IMR-90 (cell line): ENCODE results near the gene GPR37. TPM values are rescaled to one million over a fixed set of nuclear protein-coding genes. Genes with fewer than 3 reads are reported as not detected.

Experiments
- ATAC-seq: fragments of 200-7000 bp; cut with Tn5 transposase; 2 replicates; pipeline ENCODE4 v1.9.1; 2020; ENCODE audit warnings: low read depth, mild to moderate bottlenecking, moderate library complexity
- BruUV-seq: library from RNA; stranded (reverse); fragments of 400-500 nt; replicated peaks from 2 replicates; lab custom pipeline; 2021; lab: Mats Ljungman, UMichigan
- CTCF ChIA-PET: fragments of 300-600 bp; formaldehyde crosslinking; extraction: SDS; loops from one replicate; lab custom pipeline; 2021; ENCODE audit warnings: antibody characterized with exemption; lab: Yijun Ruan, JAX
- POLR2A ChIA-PET: fragments of 300-600 bp; sonication (Branson Sonifier 250); formaldehyde crosslinking; loops from one replicate; lab custom pipeline; 2022; ENCODE audit warnings: antibody characterized with exemption; ENCODE audit not compliant: unreplicated experiment; lab: Charles Lee
- DNase-seq: peaks from one replicate; pipeline ENCODE4 v3.0.0; 2013
- H2AFZ ChIP-seq: replicated peaks from 2 replicates; pipeline ENCODE3; 2013; ENCODE audit warnings: low read length, mild to moderate bottlenecking; ENCODE audit not compliant: poor library complexity
- H2AK5ac ChIP-seq: 2 replicates; pipeline ENCODE4 v1.6.1; 2013; ENCODE audit warnings: low read depth, low read length, inconsistent platforms
- H2AK9ac ChIP-seq: replicated peaks from 2 replicates; pipeline ENCODE3; 2013; ENCODE audit warnings: mild to moderate bottlenecking, low read depth, low read length, moderate library complexity; ENCODE audit not compliant: poor library complexity
- H2BK120ac ChIP-seq: 2 replicates; pipeline ENCODE4 v1.6.1; 2013; ENCODE audit warnings: low read depth, low read length, inconsistent platforms
- H2BK15ac ChIP-seq: 3 replicates; pipeline ENCODE4 v1.6.1; 2013; ENCODE audit warnings: low read depth, low read length, inconsistent platforms
- H2BK20ac ChIP-seq: 2 replicates; pipeline ENCODE4 v1.6.1; 2013; ENCODE audit warnings: low read depth, mild to moderate bottlenecking, inconsistent platforms, low read length, moderate library complexity
- H2BK5ac ChIP-seq: 2 replicates; pipeline ENCODE4 v1.6.1; 2013; ENCODE audit warnings: mild to moderate bottlenecking, low read depth, low read length, inconsistent platforms; ENCODE audit not compliant: poor library complexity, severe bottlenecking
- H3K14ac ChIP-seq: replicated peaks from 2 replicates; pipeline ENCODE4 v1.6.1; 2013; ENCODE audit warnings: low read depth, low read length, inconsistent platforms
- H3K18ac ChIP-seq: 2 replicates; pipeline ENCODE4 v1.6.1; 2013; ENCODE audit warnings: low read depth, low read length, control low read depth
- H3K23ac ChIP-seq: 2 replicates; pipeline ENCODE4 v1.6.1; 2013; ENCODE audit warnings: low read depth, low read length, inconsistent platforms
- H3K27ac ChIP-seq: 2 replicates; pipeline ENCODE4 v1.5.1; 2013; ENCODE audit warnings: mild to moderate bottlenecking, control low read depth, low read length; ENCODE audit not compliant: insufficient read depth
- H3K27me3 ChIP-seq: 2 replicates; pipeline ENCODE4 v1.6.1; 2013; ENCODE audit warnings: low read length; ENCODE audit not compliant: control insufficient read depth, insufficient read depth
- H3K36me3 ChIP-seq: 2 replicates; pipeline ENCODE4 v1.6.1; 2013; ENCODE audit warnings: low read length, mixed read lengths; ENCODE audit not compliant: control insufficient read depth, insufficient read depth
- H3K4ac ChIP-seq: 2 replicates; pipeline ENCODE4 v1.6.1; 2013; ENCODE audit warnings: low read depth, low read length, inconsistent platforms
- H3K4me1 ChIP-seq: 2 replicates; pipeline ENCODE4 v1.6.1; 2013; ENCODE audit warnings: low read length, mixed read lengths; ENCODE audit not compliant: control insufficient read depth, insufficient read depth
- H3K4me2 ChIP-seq: 2 replicates; pipeline ENCODE4 v1.6.1; 2013; ENCODE audit warnings: low read depth, mild to moderate bottlenecking, control low read depth, low read length, moderate library complexity
- H3K4me3 ChIP-seq: 2 replicates; pipeline ENCODE4 v1.5.1; 2013; ENCODE audit warnings: low read depth, mild to moderate bottlenecking, control low read depth, low read length, moderate library complexity; ENCODE audit not compliant: insufficient read depth
- H3K56ac ChIP-seq: 2 replicates; pipeline ENCODE4 v1.6.1; 2013; ENCODE audit warnings: low read length, inconsistent platforms; ENCODE audit not compliant: insufficient read depth; ENCODE audit errors: extremely low read depth
- H3K79me1 ChIP-seq, 2 experiments: 2 replicates each; pipeline ENCODE4 v1.6.1; 2013; ENCODE audit warnings: low read length in 2 of 2, inconsistent platforms in 1 of 2, low read depth in 1 of 2
- H3K9ac ChIP-seq: 2 replicates; pipeline ENCODE4 v1.6.1; 2013; ENCODE audit warnings: low read depth, low read length, control low read depth
- H3K9me1 ChIP-seq: 2 replicates; pipeline ENCODE4 v1.6.1; 2013; ENCODE audit warnings: low read length, inconsistent platforms; ENCODE audit not compliant: insufficient read depth
- H3K9me3 ChIP-seq: 2 replicates; pipeline ENCODE4 v1.6.1; 2013; ENCODE audit warnings: low read length; ENCODE audit not compliant: control insufficient read depth, insufficient read depth
- H4K20me1 ChIP-seq: 2 replicates; pipeline ENCODE4 v1.6.1; 2013; ENCODE audit warnings: low read length, inconsistent platforms; ENCODE audit not compliant: insufficient read depth
- H4K5ac ChIP-seq: 2 replicates; pipeline ENCODE4 v1.6.1; 2013; ENCODE audit warnings: mild to moderate bottlenecking, low read depth, low read length, control low read depth
- H4K8ac ChIP-seq, 2 experiments: 2 replicates each; pipeline ENCODE4 v1.6.1; 2013; ENCODE audit warnings: low read depth in 2 of 2, low read length in 2 of 2, control low read depth in 1 of 2, inconsistent platforms in 1 of 2
- H4K91ac ChIP-seq: 2 replicates; pipeline ENCODE4 v1.6.1; 2013; ENCODE audit warnings: low read depth, low read length, inconsistent platforms; ENCODE audit not compliant: insufficient read depth
- CEBPB ChIP-seq: IDR thresholded peaks from 2 replicates; pipeline ENCODE4 v1.6.1; 2012; ENCODE audit warnings: low read depth, low read length, improper control_type of control experiment
- MAFK ChIP-seq: IDR thresholded peaks from 2 replicates; pipeline ENCODE4 v1.6.1; 2012; ENCODE audit warnings: low read depth, low read length, improper control_type of control experiment
- MAZ ChIP-seq: IDR thresholded peaks from 2 replicates; pipeline ENCODE4 v1.6.1; 2012; ENCODE audit warnings: low read depth, mild to moderate bottlenecking, low read length, improper control_type of control experiment, moderate library complexity, borderline replicate concordance
- MXI1 ChIP-seq: IDR thresholded peaks from 2 replicates; pipeline ENCODE4 v1.6.1; 2012; ENCODE audit warnings: low read depth, mild to moderate bottlenecking, low read length, moderate library complexity, borderline replicate concordance
- NFE2L2 ChIP-seq: fragments of 150-350 bp; IDR thresholded peaks from 2 replicates; pipeline ENCODE4 v1.6.1; 2016; ENCODE audit warnings: low read depth, mild to moderate bottlenecking, low read length
- RFX5 ChIP-seq: IDR thresholded peaks from 2 replicates; pipeline ENCODE4 v1.8.0; 2012; ENCODE audit warnings: low read depth, mild to moderate bottlenecking, low read length, moderate library complexity
- WGBS, 2 experiments: methylation state at CpG; one replicate each; pipeline versions ENCODE4 v1.1.5 to v1.1.7; 2013; ENCODE audit warnings: missing lambda C conversion rate in 2 of 2; ENCODE audit not compliant: insufficient read length in 1 of 2; ENCODE audit errors: extremely low coverage in 2 of 2; 5-methylcytosine and 5-hydroxymethylcytosine counted together
- dilution Hi-C: fragments of 300-500 bp; cut with HindIII; formaldehyde crosslinking; loops from one replicate; pipeline ENCODE4 v1.14.3; 2018; ENCODE audit warnings: low sequenced_read_pairs; ENCODE audit not compliant: unreplicated experiment
- in situ Hi-C: fragments of 300-500 bp; cut with MboI; formaldehyde crosslinking; loops from 3 replicates; pipeline ENCODE4 v1.14.3; 2019; ENCODE audit warnings: low sequenced_read_pairs, inconsistent platforms, mixed read lengths
- intact Hi-C: fragments of 100-400 bp; cut with micrococcal nuclease; formaldehyde crosslinking; loops from 2 replicates; pipeline ENCODE4 v1.10.0; 2022
- polyA plus RNA-seq, 3 experiments: library from polyadenylated mRNA; depleted of rRNA; stranded (reverse); fragments of >200 nt; gene quantifications; 2 replicates each; pipeline ENCODE4 v1.2.3, GENCODE V29; 2012; ENCODE audit warnings: low replicate concordance in 1 of 3
- total RNA-seq: library from RNA; depleted of rRNA; stranded (reverse); fragments of >200 nt; gene quantifications from 2 replicates; pipeline ENCODE4 v1.2.3, GENCODE V29; 2012
- TF ChIP-seq, protein P1 (sequence below): fragments of 150-350 bp; IDR thresholded peaks from 2 replicates; pipeline ENCODE4 v1.6.1; 2017; ENCODE audit warnings: mild to moderate bottlenecking, antibody characterized with exemption, low read length, low read depth
- TF ChIP-seq, protein P2 (sequence below): fragments of 150-350 bp; IDR thresholded peaks from 2 replicates; pipeline ENCODE4 v1.6.1; 2016; ENCODE audit warnings: low read depth, mild to moderate bottlenecking, low read length, moderate library complexity, borderline replicate concordance

The GPR37 gene
- total and polyA plus RNA-seq, 2 of the 4 experiments (the other 2 are of a cell fraction) = 4.6 to 9.3 TPM

DNA sequence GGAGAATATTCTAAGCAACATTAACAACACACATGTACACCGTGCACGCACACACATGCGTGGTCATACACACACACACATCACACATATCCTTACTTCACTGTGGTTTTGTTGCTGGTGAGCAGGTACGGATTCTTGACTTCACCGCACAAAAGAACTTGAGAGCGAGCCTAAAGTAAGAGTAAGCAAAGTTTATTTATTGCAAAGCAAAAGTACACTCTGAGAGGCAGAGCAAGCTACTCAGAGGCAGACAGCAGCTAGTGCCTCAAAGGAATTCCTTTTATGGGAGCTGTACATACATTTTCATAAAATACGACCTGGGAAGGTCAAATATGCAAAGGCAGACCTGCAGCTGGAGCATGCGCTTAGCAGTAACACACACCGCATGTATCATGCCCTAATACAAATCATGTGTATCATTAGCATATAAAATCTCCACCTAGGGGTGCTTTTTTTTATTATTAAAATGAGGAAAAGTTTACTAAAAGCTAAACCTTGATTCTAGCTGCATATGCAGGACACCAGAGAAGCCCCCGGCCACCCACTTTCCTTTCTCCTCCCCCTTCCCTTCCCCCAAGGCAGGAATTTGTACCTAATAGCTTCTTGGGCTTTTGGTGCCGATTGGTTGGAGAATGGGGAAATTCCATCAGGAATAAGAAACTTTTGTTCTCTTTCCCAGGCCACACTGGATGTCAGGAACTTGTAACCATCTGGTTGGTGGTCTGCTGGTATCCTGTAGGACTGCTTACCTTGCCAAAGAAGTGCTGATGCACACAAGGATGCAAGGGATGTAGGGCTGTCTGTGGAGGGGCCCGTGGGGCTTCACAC, 16.5 kb upstream of the GPR37 start (continued):
- TF ChIP-seq, protein P1, sequence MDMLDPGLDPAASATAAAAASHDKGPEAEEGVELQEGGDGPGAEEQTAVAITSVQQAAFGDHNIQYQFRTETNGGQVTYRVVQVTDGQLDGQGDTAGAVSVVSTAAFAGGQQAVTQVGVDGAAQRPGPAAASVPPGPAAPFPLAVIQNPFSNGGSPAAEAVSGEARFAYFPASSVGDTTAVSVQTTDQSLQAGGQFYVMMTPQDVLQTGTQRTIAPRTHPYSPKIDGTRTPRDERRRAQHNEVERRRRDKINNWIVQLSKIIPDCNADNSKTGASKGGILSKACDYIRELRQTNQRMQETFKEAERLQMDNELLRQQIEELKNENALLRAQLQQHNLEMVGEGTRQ = no peak

DNA sequence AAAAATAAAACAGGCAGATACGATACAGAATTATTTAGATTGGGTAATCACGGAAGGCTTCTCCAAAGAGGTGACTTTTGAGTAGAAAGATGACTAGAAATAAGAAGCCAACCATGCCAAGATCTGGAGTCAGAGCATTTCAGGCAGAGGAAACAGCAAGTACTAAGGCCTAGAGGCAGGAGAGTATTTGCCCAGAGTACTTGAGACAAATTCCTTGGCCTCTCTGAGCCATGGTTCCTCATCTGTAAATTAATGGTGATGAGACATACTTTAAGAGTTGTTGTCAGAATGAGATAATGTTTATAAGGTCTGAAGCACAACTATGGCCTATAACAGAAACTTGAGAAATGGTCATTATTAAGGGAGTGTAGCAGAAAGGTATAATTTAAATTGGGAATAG, 15.8 kb upstream of the GPR37 start:
- peak; percentile 15; the same call in 1 of the 2 replicates for ATAC-seq
- TF ChIP-seq MXI1 (no peak), MAZ (no peak), NFE2L2 (no peak), RFX5 (no peak), CEBPB (no peak), MAFK (no peak)
- TF ChIP-seq, protein P2, sequence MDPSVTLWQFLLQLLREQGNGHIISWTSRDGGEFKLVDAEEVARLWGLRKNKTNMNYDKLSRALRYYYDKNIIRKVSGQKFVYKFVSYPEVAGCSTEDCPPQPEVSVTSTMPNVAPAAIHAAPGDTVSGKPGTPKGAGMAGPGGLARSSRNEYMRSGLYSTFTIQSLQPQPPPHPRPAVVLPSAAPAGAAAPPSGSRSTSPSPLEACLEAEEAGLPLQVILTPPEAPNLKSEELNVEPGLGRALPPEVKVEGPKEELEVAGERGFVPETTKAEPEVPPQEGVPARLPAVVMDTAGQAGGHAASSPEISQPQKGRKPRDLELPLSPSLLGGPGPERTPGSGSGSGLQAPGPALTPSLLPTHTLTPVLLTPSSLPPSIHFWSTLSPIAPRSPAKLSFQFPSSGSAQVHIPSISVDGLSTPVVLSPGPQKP = no peak
- Histone ChIP-seq H3K4ac (no peak overlapping the region), H3K9me1 (peaks cover 3% of the 10 kb centered on the region), H4K8ac (no peak overlapping the region), H3K56ac (no peak overlapping the region), H3K4me1 (peaks cover 3% of the 10 kb centered on the region; the same call in 1 of the 2 replicates), H2BK20ac (no peak overlapping the region; the same call in 1 of the 2 replicates), H3K79me1 (no peaks in the 10 kb centered on the region), H3K23ac (no peak overlapping the region), H3K18ac (no peak overlapping the region), H2BK120ac (no peak overlapping the region), H3K4me3 (no peak overlapping the region), H2AK9ac (no peak overlapping the region), H2BK5ac (no peak overlapping the region), H3K9ac (no peak overlapping the region), H2AK5ac (no peak overlapping the region), H3K36me3 (no peaks in the 10 kb centered on the region), H3K14ac (no peak overlapping the region), H3K9me3 (no peaks in the 10 kb centered on the region), H4K5ac (no peak overlapping the region), H2AFZ (no peak overlapping the region), H4K91ac (no peak overlapping the region; the same call in 1 of the 2 replicates), H3K27ac (no peak overlapping the region), H4K20me1 (no peaks in the 10 kb centered on the region), H3K27me3 (no peaks in the 10 kb centered on the region), H2BK15ac (no peak overlapping the region), H3K4me2 (no peak overlapping the region)
- no CpG with 5 or more reads among the region's 2 CpGs for WGBS, 2 experiments
- ChIA-PET POLR2A (no interaction called here), CTCF (no interaction called here)
- dilution Hi-C loops = no loop called here
- in situ Hi-C loops = loop anchor here (5.0 kb wide), 1 partner anchor 629 kb away; no protein-coding TSS in a partner anchor
- intact Hi-C loops = no loop called here
- no TSS peak for BruUV-seq
- peak; percentile 8 for DNase-seq
